Brain microvascular endothelial cell (primary cell): ENCODE results near the gene RAD52.

ENCODE experiments used
- DNase-seq: peaks from one replicate; pipeline ENCODE4 v3.0.0-alpha.2; 2020
- H3K27ac ChIP-seq: fragments of 250-450 bp; sonication (Bioruptor Pico); 2 replicates; pipeline ENCODE4 v1.5.1; 2020; ENCODE audit warnings: mild to moderate bottlenecking, moderate library complexity
- H3K27me3 ChIP-seq: fragments of 250-450 bp; sonication (Bioruptor Pico); replicated peaks from 2 replicates; pipeline ENCODE4 v1.5.1; 2020; ENCODE audit warnings: mild to moderate bottlenecking
- H3K36me3 ChIP-seq: fragments of 250-450 bp; sonication (Bioruptor Pico); replicated peaks from 2 replicates; pipeline ENCODE4 v1.5.1; 2020; ENCODE audit warnings: mild to moderate bottlenecking
- H3K4me3 ChIP-seq: 2 replicates; pipeline ENCODE4 v1.5.1; 2011; ENCODE audit warnings: low read depth, mild to moderate bottlenecking, control low read depth, low read length, moderate library complexity
- CTCF ChIP-seq: IDR thresholded peaks from 2 replicates; pipeline ENCODE4 v1.5.1; 2011; ENCODE audit warnings: low read depth, mild to moderate bottlenecking, moderate library complexity, low read length, control low read depth, inconsistent platforms; ENCODE audit errors: missing control alignments
- in situ Hi-C: cut with HindIII; loops from 2 replicates; pipeline ENCODE4 v1.10.0; 2017; ENCODE audit warnings: low sequenced_read_pairs, low pct_ligation_motif_present

The RAD52 gene

GRCh38 chr12:971991-972390, 22.5 kb upstream of the RAD52 start:
- no peak for TF ChIP-seq CTCF
- no peaks in the 10 kb centered on the region for H3K27me3 ChIP-seq
- no peak for DNase-seq
- no peak overlapping the region for H3K27ac ChIP-seq
- H3K4me3 ChIP-seq: no peak overlapping the region
- in situ Hi-C loops: no loop called here
- H3K36me3 ChIP-seq: no peaks in the 10 kb centered on the region

- H3K27me3 ChIP-seq: no peaks in the 10 kb centered on the region
- no peaks in the 10 kb centered on the region for H3K36me3 ChIP-seq
- no peak overlapping the region for H3K4me3 ChIP-seq
- H3K27ac ChIP-seq: no peak overlapping the region
- no peak for TF ChIP-seq CTCF
- DNase-seq: no peak
- in situ Hi-C loops: no loop called here
Measured at GRCh38 chr12:969821-970220, 20.3 kb upstream of the RAD52 start.

GRCh38 chr12:968545-968944, 19.1 kb upstream of the RAD52 start:
- in situ Hi-C loops: no loop called here
- Histone ChIP-seq H3K27ac (no peak overlapping the region), H3K4me3 (no peak overlapping the region), H3K27me3 (no peaks in the 10 kb centered on the region), H3K36me3 (no peaks in the 10 kb centered on the region)
- TF ChIP-seq CTCF: no peak
- no peak for DNase-seq

- in situ Hi-C loops: no loop called here
- Histone ChIP-seq H3K4me3 (no peak overlapping the region), H3K27me3 (no peaks in the 10 kb centered on the region), H3K27ac (no peak overlapping the region), H3K36me3 (no peaks in the 10 kb centered on the region)
- no peak for TF ChIP-seq CTCF
- no peak for DNase-seq
Measured at GRCh38 chr12:967641-968040, 18.1 kb upstream of the RAD52 start.

- no peak overlapping the region for H3K27ac ChIP-seq
- H3K4me3 ChIP-seq: no peak overlapping the region
- DNase-seq: no peak
- in situ Hi-C loops: no loop called here
- no peaks in the 10 kb centered on the region for H3K36me3 ChIP-seq
- no peaks in the 10 kb centered on the region for H3K27me3 ChIP-seq
- no peak for TF ChIP-seq CTCF
Measured at GRCh38 chr12:966724-967123, 17.2 kb upstream of the RAD52 start.

- Histone ChIP-seq H3K27me3 (no peaks in the 10 kb centered on the region), H3K27ac (no peak overlapping the region), H3K4me3 (no peak overlapping the region), H3K36me3 (no peaks in the 10 kb centered on the region)
- TF ChIP-seq CTCF: no peak
- in situ Hi-C loops: no loop called here
- peak; percentile 20 for DNase-seq
Measured at GRCh38 chr12:958588-959123, 9.2 kb upstream of the RAD52 start.
